Renal pelvis (tissue), 4 donors: ENCODE results near the gene DSPP. TPM values are rescaled to one million over a fixed set of nuclear protein-coding genes. Genes with fewer than 3 reads are reported as not detected.

Experiments used
- DNase-seq: peaks from one replicate; pipeline ENCODE4 v3.0.0-alpha.2; 2013
- polyA plus RNA-seq, 3 donors: library from polyadenylated mRNA; unstranded; fragments of 120-200 nt; gene quantifications; one replicate each; pipeline ENCODE4 v1.2.1, GENCODE V29; 2013; ENCODE audit not compliant: insufficient read length in 3 of 3

Gene DSPP
- polyA plus RNA-seq, 3 donors: 0.04 to 0.13 (median 0.04) TPM

- DNase-seq: no peak
These were observed 16.4 kb downstream of the DSPP start for GRCh38 chr4:87624698-87625097.

DNA sequence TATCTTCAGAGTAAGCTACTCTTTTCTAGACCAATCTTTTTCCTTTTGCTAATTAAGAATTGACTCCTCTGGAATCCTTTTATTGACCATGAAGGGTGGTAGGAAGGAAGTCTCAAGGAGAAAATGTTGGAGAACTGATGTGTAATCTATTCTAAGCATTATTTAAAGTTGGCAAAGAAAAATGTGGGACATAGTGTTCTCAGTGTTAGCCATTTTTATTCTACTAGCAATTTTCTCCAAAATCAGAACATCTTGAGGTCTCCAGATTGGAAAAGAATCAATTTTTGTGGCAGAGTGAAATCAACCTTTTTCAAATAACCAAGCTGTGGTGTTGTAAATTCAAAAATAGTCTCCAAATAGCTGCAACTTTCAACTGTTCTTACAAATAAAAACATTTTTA is 23.3 kb downstream of the DSPP start:
- DNase-seq: no peak

- no peak for DNase-seq
These were observed 24.1 kb downstream of the DSPP start for GRCh38 chr4:87632469-87632868.

DNA sequence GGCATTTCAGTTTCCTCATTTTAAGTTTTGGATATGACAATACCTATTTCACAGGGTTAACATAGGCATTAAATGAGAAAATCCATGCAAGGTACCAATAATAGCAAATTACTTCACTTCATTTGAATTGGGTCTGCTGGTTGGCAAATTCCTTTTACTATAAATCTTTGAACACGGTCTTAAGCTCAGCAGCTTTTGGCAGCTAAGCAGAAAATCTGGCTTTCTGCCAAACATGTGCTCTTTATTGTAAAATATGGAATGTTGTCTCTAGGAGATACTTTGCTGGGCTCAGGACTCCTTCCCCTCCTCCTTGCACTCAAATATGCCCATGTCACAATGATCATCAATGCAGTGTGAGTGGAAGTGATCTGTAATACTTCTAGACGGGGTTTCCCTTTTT is 24.9 kb downstream of the DSPP start:
- peak; percentile 24 for DNase-seq

DNA sequence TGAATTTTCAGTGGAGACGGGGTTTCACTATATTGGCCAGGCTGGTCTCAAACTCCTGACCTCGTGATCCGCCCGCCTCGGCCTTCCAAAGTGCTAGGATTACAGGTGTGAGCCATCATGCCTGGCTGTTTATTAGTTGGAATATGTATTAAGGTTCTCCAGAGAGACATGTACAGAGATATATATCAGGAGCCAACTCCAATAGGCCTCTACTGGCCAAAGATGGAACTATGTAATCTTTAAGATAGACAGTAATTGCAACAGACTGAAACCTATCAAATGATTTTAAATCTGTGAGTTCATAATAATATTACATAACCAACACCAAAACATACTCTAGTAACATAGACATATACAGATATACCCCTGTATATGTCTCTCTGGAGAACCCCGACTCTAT is 36.0 kb downstream of the DSPP start:
- DNase-seq: no peak

DNA sequence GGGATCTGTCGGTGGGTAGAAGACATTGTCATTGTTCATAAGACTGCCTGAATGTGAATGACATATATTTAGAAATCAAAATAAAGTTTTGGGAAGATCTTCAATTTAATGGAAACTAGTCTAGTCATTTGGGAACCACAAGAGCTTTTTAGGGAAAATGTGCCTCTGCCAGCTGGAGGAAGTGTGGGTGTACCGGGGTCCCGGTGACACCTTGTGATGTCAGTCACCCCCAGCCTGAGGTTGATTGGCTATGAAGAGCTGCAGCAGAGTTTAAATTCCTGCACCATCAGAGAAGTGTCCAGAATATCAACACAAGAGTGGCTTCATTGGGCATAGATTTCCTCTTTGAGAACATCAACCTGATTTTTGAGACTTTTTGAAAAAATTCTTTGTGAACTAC is 41.7 kb downstream of the DSPP start, which contains the start of gene DMP1:
Gene DMP1, plus strand, starts transcription at position 301 of the 400 bp plus-strand sequence. CDS start 6,213 bp downstream, outside the sequence.
- DNase-seq: no peak

- no peak for DNase-seq
These were observed 42.6 kb downstream of the DSPP start for GRCh38 chr4:87650938-87651337.

DNA sequence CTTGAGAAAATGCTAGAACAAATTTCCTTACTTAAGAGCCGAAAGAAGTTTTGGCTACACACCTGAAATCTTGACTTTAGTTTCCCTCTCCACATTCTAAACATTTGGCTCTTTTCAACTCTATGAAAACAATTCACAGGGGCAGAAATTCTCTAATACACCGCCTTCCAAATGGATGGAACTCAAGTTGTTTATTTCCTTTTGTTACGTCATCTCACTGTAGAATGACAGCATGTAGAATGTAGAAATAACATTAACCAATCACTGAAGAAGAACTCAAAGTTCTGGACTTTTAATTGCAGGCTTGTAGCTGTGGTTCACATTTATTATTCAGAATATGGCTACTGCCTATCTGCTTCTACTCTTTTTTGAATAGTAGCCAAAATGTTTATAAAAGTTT is 43.6 kb downstream of the DSPP start:
- DNase-seq: no peak

- DNase-seq: no peak
These were observed 46.2 kb downstream of the DSPP start for GRCh38 chr4:87654487-87655044.

- DNase-seq: no peak
These were observed 49.2 kb downstream of the DSPP start for GRCh38 chr4:87657525-87657924.

GRCh38 chr4:87659247-87659931 is 51.1 kb downstream of the DSPP start:
- DNase-seq: no peak

GRCh38 chr4:87662871-87663270 is 54.5 kb downstream of the DSPP start:
- no peak for DNase-seq

Other genes starting within 250 kb of the DSPP start
- 10 to 100 TPM; 51.1 to 64.5 (median 59.0) TPM for gene HSD17B11, start 217.3 kb upstream of the DSPP start, polyA plus RNA-seq
- 10 to 100 TPM; 57.8 to 69.9 (median 68.7) TPM for gene NUDT9, start 186.0 kb upstream of the DSPP start, polyA plus RNA-seq
- 10 to 100 TPM in 1 of 3 donors, 1 to 10 TPM in 2; 4.4 to 13.8 (median 8.8) TPM for gene SPARCL1, start 79.2 kb upstream of the DSPP start, polyA plus RNA-seq
- under 1 TPM in 2 of 3 donors, not detected in 1; 0.06 to 0.07 TPM for gene DMP1, start 41.8 kb downstream of the DSPP start, polyA plus RNA-seq
- gene IBSP, start 191.0 kb downstream of the DSPP start, polyA plus RNA-seq: not detected
- gene MEPE, start 224.4 kb downstream of the DSPP start, polyA plus RNA-seq: not detected